NCI-H345 treated with DMSO at 0.1 percent for 48 hours (cell line): Measurements from ENCODE around the gene TP53I11.

Source experiments
- DNase-seq: peaks from one replicate; lab custom pipeline; 2025; ENCODE audit not compliant: unreplicated experiment; lab: John Stamatoyannopoulos, UW

Gene TP53I11

DNA sequence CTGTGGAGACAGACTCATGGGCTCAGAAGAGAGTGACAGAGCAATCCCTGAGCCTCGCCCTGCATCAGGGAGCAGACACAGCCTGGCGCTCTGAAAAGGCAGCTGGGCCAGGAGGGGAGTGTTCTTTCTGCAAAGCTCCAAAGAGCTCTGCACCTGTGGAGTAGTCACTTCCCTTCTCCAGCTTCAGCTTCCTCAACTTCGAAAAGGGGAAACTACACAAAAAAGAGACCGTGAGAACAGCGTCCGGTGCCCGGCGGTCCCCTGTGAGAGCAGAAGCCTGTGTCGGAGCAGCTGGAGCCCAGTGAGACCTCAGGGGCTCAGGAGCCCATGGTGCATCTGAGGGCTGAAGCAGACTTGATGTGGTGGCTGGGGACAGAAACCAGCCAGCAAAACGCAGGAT, 35.1 kb downstream of the TP53I11 start:
- no peak for DNase-seq

DNA sequence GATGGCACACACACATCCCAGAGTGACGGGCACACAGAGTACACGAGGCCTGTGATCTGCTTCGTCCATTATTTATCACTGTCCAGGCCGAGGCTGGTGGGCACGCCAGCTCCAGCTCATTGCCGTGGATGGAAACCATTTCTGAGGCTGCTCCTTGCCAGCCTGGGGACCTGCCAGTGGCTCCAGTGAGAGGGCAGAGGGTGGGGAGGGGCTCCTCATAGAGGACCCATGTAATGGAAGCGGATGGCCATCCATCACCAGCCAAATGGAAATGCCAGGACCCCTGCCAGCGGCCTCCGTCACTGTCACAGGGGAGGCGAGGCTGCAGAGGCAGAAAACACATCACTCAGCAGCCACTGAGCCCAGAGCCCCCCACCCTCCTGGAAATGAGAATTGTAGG, 35.7 kb downstream of the TP53I11 start:
- no peak for DNase-seq

DNA sequence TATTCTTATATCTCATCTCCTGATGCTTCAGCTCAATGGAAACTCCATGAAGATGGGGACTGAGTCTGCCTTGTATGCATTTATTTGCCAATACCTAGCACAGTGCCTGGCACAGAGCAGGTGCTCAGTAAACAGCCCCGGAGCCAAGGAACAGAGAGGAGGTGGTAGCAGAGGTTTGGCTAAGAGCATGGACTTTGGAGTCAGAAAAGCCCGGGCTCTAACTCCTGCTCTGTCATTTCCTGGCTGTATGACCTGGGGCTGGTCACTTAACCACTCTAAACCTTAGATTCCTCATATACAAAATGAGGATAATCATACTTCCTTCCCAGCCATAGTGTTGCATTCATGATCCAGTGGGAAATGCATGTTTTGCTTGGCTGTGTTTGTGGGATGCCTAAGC, 36.6 kb downstream of the TP53I11 start:
- no peak for DNase-seq

DNA sequence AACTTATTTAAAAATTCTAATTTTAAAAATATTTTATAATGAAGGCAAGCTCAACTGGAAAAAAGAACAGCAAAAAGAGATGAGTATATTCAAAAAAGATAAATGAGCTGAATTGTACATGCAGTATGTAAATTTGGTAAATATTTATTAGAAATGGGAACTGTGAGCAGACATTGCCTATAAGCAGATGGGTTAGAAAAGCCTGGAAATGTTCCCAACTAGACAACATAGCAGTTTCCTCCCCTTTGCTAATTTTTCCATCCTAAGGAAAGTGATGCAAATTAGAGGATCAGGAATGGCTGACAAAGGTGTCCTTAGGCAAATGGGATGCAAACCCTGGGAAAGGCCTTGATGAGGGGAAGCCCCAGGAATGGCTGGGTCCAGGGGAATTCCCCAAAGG, 37.2 kb downstream of the TP53I11 start:
- DNase-seq: no peak

DNA sequence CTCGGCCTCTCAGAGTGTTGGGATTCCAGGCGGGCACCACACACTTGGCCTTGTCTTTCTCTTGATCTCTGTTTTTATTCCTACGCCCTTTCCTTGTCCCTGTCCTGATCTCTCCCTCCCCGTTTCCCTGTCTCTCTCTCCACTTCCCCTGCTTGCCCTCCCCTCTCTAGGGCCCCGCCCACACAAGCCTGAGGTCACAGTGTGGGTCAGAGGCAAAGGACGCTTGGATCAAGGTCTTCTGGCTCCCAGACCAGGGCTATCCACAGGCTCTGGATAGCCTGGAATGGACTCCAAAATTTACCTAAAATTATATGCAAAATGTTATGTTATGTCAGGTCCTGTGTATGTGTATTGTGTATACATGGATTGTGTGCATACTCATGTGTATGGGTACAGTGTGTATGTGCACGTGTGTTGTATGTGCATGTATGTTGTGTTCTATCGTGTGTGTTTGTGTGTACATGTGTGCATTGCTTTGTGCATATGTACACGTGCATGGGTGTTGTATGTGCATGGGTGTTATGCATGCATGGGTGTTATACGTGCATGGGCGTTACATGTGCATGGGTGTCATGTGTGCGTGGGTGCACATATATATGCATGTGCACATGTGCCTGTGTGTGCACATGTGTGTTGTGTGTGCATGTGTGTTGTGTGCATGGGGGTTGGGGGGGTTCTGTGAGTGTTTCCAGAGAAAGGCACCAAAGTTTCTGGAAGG, 38.3 kb downstream of the TP53I11 start:
- DNase-seq: no peak

DNA sequence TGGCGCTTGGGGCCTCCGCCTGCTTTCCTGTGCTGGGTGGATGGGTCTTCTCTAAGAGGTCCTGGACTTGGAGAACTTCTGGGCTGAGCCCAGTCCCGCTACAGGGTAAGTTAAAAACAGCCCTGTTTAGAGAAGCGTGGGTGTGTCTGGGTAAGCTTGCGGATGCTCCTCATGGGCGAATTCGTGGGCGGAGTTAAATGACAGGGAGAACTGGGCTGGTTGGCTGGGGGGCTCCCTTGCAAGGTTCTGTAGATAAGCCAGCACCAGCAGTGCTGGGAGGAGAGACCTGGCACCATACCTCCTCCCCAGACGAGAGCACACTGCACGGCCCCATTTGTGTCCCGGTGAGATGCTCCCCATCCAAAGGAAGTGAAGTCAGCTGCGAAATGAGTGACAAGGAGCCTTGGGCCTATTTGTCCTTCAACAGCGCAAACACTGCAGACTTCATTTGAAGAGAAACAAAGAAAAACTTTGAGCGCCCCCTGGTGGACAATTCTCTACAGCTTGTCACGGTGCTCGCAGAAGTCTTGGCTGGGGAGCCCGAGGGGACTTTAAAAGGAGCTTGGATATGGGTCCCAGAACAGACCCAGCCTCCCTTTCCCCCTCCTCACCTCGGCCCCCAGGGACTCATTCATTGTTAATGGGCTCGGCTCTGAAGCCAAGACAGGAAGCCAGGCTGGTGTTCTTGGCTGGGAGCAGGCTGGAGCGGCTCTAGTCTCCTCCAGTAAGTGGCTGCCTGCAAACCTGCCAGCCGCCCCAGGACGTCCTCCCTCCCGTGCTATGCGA, 39.5 kb downstream of the TP53I11 start:
- DNase-seq: peak; percentile 83

DNA sequence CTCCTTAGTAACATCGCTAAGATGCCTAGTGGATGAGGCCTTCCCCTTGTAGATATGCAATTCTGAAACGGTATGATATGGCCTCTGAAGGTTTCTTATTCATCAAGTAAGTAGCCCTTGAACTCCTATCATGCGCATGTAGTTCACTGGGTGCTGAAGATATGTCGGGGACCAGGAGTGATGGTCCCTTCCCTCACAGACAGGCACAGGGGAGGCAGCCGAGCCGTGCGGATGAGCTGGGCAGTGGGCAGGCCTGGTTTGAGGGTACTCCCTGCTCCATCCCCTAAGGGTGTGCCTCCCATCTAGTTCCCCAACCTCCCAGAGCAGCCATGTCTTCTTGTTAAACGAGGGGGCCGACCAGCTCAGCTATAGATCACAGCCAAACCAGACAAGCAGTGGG, 40.1 kb downstream of the TP53I11 start:
- DNase-seq: no peak

DNA sequence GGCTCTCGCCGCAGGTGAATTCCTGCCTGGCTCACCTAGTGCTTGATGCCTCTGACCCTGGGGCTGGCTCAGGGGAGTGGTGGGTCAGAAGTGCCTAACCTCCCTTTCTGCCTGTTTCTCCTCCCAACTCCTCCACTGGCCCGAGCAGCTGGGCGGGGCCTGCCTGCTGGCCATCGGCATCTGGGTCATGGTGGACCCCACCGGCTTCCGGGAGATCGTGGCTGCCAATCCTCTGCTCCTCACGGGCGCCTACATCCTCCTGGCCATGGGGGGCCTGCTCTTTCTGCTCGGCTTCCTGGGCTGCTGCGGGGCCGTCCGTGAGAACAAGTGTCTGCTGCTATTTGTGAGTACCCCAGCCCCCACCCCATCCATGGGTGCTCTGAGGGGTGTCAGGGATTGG, 41.1 kb downstream of the TP53I11 start:
- DNase-seq: no peak

DNA sequence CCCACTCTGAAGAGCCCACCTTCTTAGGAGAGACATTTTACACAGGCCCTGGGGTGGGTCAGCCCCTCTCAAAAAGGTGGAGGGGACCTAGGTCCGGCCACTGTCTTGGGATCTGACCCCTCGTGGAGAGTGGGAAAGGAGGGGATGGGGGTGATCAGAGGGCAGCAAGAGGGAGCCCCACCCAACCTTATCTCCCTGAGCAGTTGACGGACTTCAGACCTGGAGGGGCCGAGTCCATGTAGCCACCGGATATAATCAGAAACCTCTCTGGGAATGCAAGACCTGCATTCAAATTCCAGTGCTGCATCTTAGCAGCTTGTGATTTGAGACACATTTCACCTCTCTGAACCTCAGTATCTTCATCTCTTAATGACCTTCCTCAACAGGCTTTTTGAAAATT, 44.0 kb downstream of the TP53I11 start:
- DNase-seq: no peak

DNA sequence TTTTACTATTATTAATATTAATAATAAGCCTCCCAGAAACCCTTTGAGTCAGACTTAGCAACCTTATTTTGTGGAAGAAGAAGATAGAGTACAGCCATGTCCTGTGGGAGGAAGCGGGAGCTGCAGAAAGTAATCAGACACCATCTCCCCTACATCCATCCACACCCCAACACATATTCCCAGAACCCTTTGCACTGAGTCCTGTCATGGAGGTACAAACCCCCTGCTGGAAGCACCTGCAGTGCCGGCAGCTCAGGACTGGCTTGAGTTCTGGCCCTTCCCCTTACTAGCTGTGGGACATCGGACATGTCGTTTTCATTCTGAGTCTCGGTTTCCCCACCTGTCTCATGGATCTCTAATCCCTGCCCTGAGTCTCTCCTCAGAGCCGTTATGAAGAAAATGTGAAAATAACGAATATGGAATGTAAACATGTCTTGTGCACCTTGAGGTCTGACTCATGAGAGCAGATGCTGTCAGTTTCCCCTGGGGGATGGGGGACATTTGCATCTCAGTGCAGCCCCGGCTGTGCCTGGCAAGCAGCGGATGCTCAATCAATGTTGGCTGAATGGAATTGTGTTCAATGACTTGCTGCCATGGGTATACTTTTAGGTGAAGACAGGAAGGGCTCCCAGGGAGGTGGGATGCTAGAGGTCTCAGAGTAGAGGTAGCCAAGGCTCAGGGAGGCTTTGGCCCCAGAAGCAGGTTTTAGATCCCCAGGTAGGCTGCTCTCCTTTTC, 45.4 kb downstream of the TP53I11 start:
- no peak for DNase-seq

DNA sequence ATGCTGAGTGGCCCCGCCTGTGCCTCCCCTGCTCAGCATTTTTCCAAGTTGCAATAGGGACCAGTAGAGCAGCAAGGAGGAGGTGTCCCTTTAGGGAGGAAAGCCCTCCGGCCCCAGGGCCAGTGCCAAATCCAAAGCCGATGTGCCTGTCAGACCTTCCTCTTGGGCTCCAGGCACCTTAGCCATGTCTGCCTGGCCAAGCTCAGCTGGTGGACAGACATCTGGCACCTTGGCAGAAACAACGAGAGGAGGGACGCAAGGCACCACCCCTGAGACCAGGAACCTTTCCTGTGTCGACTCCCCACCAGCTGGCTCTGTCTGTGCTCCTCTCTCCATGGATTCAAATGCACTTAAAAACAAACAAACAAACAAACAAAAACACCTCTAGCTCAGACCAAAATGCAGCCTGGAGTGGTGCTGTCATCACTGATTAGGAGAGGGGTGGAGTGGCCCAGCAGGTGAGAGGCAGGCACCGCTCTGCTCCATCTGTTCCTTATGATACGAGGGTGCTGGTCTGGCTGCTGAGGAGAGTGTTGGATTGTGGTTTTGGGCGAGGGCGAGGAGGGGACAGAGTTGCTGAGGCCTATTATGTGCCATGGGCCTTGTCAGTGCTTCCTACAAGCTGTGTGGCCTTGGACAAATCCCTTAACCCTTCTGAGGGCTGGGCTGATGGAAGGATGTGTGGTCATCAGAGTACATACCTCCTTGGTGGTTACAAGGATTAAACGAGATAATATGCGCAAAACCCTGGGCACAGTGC, 46.2 kb downstream of the TP53I11 start:
- DNase-seq: no peak

DNA sequence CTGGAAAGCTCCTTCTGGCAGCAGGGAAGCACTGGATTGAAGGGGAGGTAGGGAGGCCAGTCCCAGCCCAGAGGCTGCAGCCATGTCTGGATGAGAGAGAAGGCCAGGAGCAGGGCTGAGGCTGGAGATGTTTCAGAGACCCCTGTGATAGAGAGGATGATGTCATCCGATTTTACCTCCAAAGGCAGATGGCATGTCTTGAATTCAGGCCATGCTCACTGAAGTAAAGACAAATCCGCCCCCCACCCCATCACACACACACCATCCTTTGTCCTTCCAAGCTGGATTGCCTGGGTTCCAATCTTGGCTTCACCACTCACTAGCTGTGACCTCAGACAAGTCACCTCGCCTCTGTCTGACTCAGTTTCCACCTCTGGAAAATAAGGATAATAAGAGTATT, 47.2 kb downstream of the TP53I11 start:
- no peak for DNase-seq

DNA sequence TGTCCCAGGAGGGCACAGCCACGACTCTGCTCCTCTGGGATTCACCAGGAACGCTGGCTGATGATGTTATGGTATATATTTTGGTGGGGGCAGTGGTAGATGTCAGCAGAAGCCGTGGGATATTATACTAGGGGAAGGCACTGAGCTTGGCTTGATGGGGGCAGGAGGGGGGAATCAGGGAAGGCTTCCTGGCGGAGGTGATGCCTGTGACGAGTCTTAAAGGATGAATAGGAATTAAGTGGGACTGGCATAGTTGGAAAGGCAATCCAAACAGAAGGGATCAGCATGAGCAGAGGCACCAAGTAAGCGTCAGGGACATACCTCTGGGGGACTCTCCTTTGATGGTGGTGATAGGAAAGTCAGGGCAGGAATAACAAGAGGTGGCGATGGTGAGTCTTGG, 47.6 kb downstream of the TP53I11 start:
- no peak for DNase-seq

DNA sequence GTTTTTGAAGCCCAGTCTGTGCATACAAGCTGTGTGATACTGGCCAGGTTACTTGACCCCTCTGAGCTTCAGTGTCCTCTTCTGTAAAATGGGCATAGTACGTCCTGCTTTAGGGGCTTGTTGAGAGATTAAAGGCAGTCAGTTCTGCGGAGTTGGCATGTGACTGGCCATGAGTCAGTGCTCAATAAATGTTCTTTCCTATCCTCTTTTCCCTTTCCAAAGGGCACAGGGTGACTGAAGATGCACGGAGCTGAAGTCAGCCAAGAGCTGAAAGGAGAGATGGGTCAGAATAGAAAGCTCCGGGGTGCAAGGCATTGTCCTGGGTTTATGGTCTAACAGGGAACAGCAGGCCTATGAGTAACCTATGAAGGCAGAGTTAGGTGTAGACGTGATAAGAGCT, 48.9 kb downstream of the TP53I11 start:
- DNase-seq: no peak

DNA sequence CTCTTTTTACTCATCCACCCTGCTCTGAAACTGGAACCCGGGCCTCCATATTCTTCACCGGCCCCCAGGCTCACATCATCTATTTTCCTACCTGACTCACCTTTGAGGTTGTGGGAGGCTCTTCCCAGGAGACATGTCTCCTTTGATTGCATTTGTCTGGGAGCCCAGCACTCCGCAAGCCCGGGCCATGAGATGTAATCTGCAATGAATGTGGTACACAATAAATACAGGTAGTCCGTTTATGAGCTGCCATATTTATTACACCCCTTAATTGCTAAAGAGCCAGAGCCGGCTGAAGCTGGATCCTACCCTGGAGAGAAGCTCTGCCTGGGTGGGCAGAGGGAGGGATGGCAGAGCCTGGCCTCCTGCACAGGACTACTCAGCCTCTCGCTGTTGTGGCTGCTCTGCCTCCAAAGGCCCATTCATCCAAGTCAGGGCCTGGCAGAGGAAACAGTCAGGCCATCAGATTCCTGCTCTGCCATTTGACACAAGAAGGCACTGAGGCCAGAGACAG, 49.5 kb downstream of the TP53I11 start:
- no peak for DNase-seq

DNA sequence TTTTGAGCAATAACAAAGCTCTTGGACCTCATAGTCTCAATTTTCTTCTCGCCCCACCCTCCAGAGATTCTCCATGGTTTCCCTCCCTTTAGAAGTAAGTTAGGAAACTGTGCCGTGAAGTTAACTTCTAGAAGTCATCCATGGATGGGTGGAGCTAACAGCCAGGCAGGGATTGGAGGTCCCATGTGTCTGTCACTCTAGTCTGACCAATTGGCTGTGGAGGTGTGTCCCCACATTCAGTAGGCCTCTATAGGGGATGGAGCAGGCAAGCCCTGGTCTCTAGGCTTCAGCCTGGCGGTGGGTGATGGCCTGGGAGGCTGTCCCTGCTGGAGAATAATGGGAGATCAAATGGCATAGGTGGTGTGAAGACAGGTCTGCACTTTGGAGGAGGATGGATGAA, 50.7 kb downstream of the TP53I11 start:
- no peak for DNase-seq

DNA sequence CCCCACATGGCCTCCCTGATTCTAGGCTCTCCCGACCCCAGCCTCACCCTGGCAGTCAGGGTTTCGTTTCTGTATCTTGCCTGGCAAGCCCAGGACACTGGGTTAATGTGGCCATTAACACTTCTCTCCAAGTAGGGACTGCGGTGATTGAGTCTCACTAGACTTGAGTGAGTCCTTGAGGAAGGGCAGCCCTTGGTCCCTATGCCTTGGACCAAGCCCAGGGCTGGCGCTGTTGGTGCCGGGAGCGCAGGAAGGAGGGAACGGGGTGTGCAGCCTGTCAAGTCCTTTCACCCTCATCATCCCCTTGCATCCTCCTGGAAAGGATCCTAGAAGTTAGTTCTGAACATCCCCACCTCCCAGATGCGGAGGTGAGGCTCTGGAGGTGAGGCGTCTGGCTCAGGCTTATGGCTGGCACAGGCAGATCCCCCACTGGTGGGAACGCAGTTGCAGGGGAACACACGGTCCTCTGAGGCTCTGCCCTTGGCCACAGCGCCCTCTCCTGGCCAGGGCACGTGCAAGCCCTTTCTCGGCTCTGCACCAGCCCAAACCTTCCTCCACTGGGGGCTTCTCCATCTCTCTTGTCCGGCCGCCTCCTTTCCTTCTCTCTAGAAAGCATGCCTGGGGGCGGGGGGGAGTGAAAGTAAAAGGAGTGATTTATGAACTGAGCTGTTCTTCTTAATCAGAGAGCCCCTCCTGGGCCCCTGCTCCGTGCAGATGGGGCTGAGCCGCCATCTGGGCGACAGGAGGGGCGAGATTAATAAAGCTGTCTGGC, 56.7 kb downstream of the TP53I11 start:
- peak; percentile 11 for DNase-seq

DNA sequence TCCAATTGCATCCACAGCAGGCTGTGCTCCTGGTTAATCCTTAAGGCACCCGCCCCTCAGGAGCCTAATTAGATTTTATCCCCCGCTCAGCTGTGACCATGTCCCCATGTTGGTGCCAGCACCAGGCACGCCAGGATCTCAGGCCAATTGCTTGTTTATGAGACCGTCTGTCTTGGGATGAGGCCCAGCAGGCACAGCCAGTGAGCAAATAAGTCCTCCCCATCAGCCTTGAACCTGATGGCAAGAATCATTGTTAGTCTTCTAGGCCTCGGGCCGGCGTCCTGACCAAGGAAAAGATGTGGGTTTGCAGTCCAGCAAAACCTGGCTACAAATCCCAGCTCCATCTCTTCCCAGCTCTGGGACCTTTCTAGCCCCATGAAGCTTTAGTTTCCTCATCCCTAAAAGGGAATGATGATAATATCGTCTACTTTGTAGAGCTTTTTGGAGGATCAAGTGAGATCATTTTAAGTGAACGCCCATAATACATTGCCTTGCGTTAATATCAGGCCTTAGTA, 57.3 kb downstream of the TP53I11 start:
- no peak for DNase-seq

DNA sequence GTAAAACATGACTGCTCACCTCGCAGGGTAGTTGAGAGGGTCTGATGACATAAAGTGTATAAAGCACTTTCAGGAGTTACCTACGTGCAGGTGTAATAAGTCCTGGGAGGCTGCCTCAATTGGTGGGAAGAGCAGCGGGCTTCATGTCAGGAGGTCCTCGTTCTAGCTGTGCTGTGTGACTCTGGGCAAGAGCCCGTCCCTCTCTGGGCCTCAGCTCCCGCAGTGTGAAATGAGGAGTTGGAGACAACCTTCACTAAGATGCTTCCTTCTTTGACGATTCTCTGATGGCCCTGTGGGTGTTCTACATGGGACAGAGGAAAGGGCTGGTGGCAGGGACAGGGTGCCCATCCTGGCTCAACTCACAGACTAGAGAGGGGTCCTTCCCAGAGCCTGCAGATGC, 57.8 kb downstream of the TP53I11 start:
- DNase-seq: no peak

DNA sequence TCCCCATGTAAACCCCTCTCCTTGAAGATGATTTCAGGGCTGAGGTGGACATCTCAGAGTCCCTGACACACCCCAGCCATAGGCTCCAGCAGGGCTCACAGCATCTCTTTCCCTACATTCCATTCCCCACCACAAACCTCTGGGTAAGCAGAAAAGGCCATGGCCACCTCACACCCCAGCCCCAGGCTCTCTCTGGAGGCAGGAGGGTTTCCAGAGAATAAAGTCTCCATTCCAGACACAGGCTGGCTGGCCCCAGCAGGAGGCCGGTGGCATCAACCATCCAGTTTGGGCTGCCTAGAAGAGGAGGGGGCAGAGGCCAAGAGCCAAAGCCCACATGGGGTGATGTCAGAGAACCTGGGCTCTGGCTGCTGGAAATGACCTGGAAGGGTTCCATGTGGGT, 61.4 kb downstream of the TP53I11 start:
- no peak for DNase-seq
